Measurements from ENCODE around the gene CCDC9. TPM values are rescaled to one million over a fixed set of nuclear protein-coding genes. Genes with fewer than 3 reads are reported as not detected.

CCDC9 gene
- total and polyA plus RNA-seq, 2 of the 13 experiments (the other 11 are each of a cell fraction or from before 2014, with no cell fraction given), result 2.9 to 6.3 TPM

GRCh38 chr19:47225746-47226425 is 30.4 kb upstream of the CCDC9 start (continued):
- TF ChIP-seq ZFP90 (CRISPR knock-in tag; IDR thresholded peaks at IDR 0.05; ENCODE audit: borderline replicate concordance), result no peak
- TF ChIP-seq KLF6 (CRISPR knock-in tag; IDR thresholded peaks at IDR 0.05), result peak; percentile 86
- TF ChIP-seq ZNF280B (CRISPR knock-in tag; IDR thresholded peaks at IDR 0.05; ENCODE audit: borderline replicate concordance), result 0 out of 2 replicates have a peak, but pooled peaks have one; percentile 27
- TF ChIP-seq ZFP82 (CRISPR knock-in tag; IDR thresholded peaks at IDR 0.05; ENCODE audit: borderline replicate concordance), result peak; percentile 77; the same call in 1 of the 2 replicates
- peak; percentile 51; the same call in 1 of the 2 replicates for TF ChIP-seq SPEN (CRISPR knock-in tag; IDR thresholded peaks at IDR 0.05; ENCODE audit: low read depth)
- TF ChIP-seq BHLHE40 (IDR thresholded peaks at IDR 0.05; ENCODE audit: low read length), result peak; percentile 51; the same call in 1 of the 2 replicates
- peak; percentile 66; the same call in 1 of the 2 replicates for TF ChIP-seq NR1H2 (CRISPR knock-in tag; IDR thresholded peaks at IDR 0.05; ENCODE audit: borderline replicate concordance, low read depth)
- no peak for TF ChIP-seq ZNF614 (CRISPR knock-in tag; IDR thresholded peaks at IDR 0.05; ENCODE audit: borderline replicate concordance)
- peak; percentile 64 for TF ChIP-seq SP5 (CRISPR knock-in tag; IDR thresholded peaks at IDR 0.05; ENCODE audit: borderline replicate concordance, low read depth)
- TF ChIP-seq, protein P1, sequence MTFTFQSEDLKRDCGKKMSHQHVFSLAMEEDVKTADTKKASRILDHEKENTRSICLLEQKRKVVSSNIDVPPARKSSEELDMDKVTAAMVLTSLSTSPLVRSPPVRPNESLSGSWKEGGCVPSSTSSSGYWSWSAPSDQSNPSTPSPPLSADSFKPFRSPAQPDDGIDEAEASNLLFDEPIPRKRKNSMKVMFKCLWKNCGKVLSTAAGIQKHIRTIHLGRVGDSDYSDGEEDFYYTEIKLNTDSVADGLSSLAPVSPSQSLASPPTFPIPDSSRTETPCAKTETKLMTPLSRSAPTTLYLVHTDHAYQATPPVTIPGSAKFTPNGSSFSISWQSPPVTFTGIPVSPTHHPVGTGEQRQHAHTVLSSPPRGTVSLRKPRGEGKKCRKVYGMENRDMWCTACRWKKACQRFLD (CRISPR knock-in tag; IDR thresholded peaks at IDR 0.05; ENCODE audit: borderline replicate concordance), result no peak; the same call in 1 of the 2 replicates
- TF ChIP-seq NFE2 (CRISPR knock-in tag; IDR thresholded peaks at IDR 0.05), result no peak
- TF ChIP-seq PBX3 (CRISPR knock-in tag; IDR thresholded peaks at IDR 0.05; ENCODE audit: borderline replicate concordance), result 0 out of 2 replicates have a peak, but pooled peaks have one; percentile 39
- peak; percentile 58; the same call in 1 of the 2 replicates for TF ChIP-seq NFKB2 (CRISPR knock-in tag; IDR thresholded peaks at IDR 0.05; ENCODE audit: borderline replicate concordance)
- no peak for TF ChIP-seq TMF1 (CRISPR knock-in tag; IDR thresholded peaks at IDR 0.05; ENCODE audit: low read depth)
- TF ChIP-seq RBFOX2 (IDR thresholded peaks at IDR 0.05; ENCODE audit: low read depth, low read length), result peak; percentile 99
- 0 out of 2 replicates have a peak, but pooled peaks have one; percentile 2 for TF ChIP-seq NKX3-1 (CRISPR knock-in tag; IDR thresholded peaks at IDR 0.05)
- no peak for TF ChIP-seq RFXANK (CRISPR knock-in tag; IDR thresholded peaks at IDR 0.05)
- no peak for TF ChIP-seq ZNF124 (CRISPR knock-in tag; IDR thresholded peaks at IDR 0.05)
- no peak for TF ChIP-seq SNAPC5 (CRISPR knock-in tag; IDR thresholded peaks at IDR 0.05; ENCODE audit: borderline replicate concordance)
- no peak for TF ChIP-seq SMARCE1 (IDR thresholded peaks at IDR 0.05; ENCODE audit: borderline replicate concordance)
- no peak for TF ChIP-seq ZNF251 (CRISPR knock-in tag; IDR thresholded peaks at IDR 0.05)
- peak; percentile 78; the same call in 1 of the 2 replicates for TF ChIP-seq TOPORS (CRISPR knock-in tag; IDR thresholded peaks at IDR 0.05)
- TF ChIP-seq, protein P2, sequence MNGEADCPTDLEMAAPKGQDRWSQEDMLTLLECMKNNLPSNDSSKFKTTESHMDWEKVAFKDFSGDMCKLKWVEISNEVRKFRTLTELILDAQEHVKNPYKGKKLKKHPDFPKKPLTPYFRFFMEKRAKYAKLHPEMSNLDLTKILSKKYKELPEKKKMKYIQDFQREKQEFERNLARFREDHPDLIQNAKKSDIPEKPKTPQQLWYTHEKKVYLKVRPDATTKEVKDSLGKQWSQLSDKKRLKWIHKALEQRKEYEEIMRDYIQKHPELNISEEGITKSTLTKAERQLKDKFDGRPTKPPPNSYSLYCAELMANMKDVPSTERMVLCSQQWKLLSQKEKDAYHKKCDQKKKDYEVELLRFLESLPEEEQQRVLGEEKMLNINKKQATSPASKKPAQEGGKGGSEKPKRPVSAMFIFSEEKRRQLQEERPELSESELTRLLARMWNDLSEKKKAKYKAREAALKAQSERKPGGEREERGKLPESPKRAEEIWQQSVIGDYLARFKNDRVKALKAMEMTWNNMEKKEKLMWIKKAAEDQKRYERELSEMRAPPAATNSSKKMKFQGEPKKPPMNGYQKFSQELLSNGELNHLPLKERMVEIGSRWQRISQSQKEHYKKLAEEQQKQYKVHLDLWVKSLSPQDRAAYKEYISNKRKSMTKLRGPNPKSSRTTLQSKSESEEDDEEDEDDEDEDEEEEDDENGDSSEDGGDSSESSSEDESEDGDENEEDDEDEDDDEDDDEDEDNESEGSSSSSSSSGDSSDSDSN (CRISPR knock-in tag; IDR thresholded peaks at IDR 0.05), result peak; percentile 67; the same call in 1 of the 2 replicates
- peak; percentile 53; the same call in 1 of the 2 replicates for TF ChIP-seq JUN (CRISPR knock-in tag; IDR thresholded peaks at IDR 0.05)
